Fibroblast of lung (primary cell): ENCODE data around the gene ENTR1. TPM values are rescaled to one million over a fixed set of nuclear protein-coding genes. Genes with fewer than 3 reads are reported as not detected.

Source experiments
- DNase-seq, 2 donors: peaks; one replicate each; pipeline versions ENCODE4 v3.0.0 to v3.0.0-alpha.2; 2010; ENCODE audit warnings: low read depth in 2 of 2
- H2AFZ ChIP-seq: 2 replicates; pipeline ENCODE4 v1.5.1; 2012; ENCODE audit warnings: low read length, control low read depth, inconsistent platforms
- H3K27ac ChIP-seq: 2 replicates; pipeline ENCODE4 v1.5.1; 2011; ENCODE audit warnings: low read length, control low read depth; ENCODE audit not compliant: insufficient read depth
- H3K27me3 ChIP-seq: 2 replicates; pipeline ENCODE4 v1.5.1; 2011; ENCODE audit warnings: mild to moderate bottlenecking, low read length; ENCODE audit not compliant: control insufficient read depth, insufficient read depth
- H3K36me3 ChIP-seq: 2 replicates; pipeline ENCODE4 v1.5.1; 2011; ENCODE audit warnings: low read length; ENCODE audit not compliant: control insufficient read depth, insufficient read depth
- H3K4me1 ChIP-seq: 2 replicates; pipeline ENCODE4 v1.5.1; 2011; ENCODE audit warnings: low read length; ENCODE audit not compliant: control insufficient read depth, insufficient read depth; ENCODE audit errors: extremely low read depth
- H3K4me2 ChIP-seq: 2 replicates; pipeline ENCODE4 v1.5.1; 2011; ENCODE audit warnings: low read length, control low read depth; ENCODE audit not compliant: insufficient read depth; ENCODE audit errors: extremely low read depth
- H3K4me3 ChIP-seq, 4 experiments: fragments of 200-600 bp in 1 of 4; sonication (generic) in 1 of 4; replicated peaks in 1 of 4; 2 replicates each; pipeline ENCODE4 v1.5.1; 2011 to 2016; ENCODE audit warnings: low read length in 4 of 4, low read depth in 3 of 4, mild to moderate bottlenecking in 3 of 4, control low read depth in 2 of 4, inconsistent platforms in 1 of 4, mixed read lengths in 1 of 4; ENCODE audit not compliant: insufficient read depth in 1 of 4; ENCODE audit errors: control extremely low read depth in 1 of 4
- H3K79me2 ChIP-seq: 2 replicates; pipeline ENCODE4 v1.5.1; 2012; ENCODE audit warnings: mild to moderate bottlenecking, low read length, inconsistent platforms; ENCODE audit not compliant: control insufficient read depth, insufficient read depth
- H3K9ac ChIP-seq: 2 replicates; pipeline ENCODE4 v1.5.1; 2011; ENCODE audit warnings: mild to moderate bottlenecking, low read length, control low read depth; ENCODE audit not compliant: insufficient read depth
- H3K9me3 ChIP-seq: 2 replicates; pipeline ENCODE4 v1.5.1; 2012; ENCODE audit warnings: low read depth, low read length; ENCODE audit not compliant: control insufficient read depth, insufficient read depth
- H4K20me1 ChIP-seq: 2 replicates; pipeline ENCODE4 v1.5.1; 2011; ENCODE audit warnings: low read length; ENCODE audit not compliant: control insufficient read depth, insufficient read depth; ENCODE audit errors: extremely low read depth
- EZH2 ChIP-seq: IDR thresholded peaks from 2 replicates; pipeline ENCODE4 v1.5.1; 2012; ENCODE audit warnings: low read length, control low read depth, mild to moderate bottlenecking; ENCODE audit errors: missing control alignments
- polyA plus RNA-seq, 2 donors: library from polyadenylated mRNA; depleted of rRNA in 1 of 2; stranded (reverse) in 1 of 2; unstranded in 1 of 2; fragments of >200 nt; gene quantifications; 2 replicates each; pipeline ENCODE4 v1.2.1, GENCODE V29; 2011 to 2012; ENCODE audit warnings: missing spikeins in 1 of 2
- total RNA-seq: library from RNA; depleted of rRNA; stranded (reverse); fragments of >200 nt; gene quantifications from 2 replicates; pipeline ENCODE4 v1.2.1, GENCODE V29; 2014
- TF ChIP-seq, protein P1 (sequence below), 2 donors: IDR thresholded peaks in 1 of 2; conservative IDR thresholded peaks in 1 of 2; 1 replicate in 1 of 2; 2 replicates in 1 of 2; pipeline ENCODE4 v1.5.1; 2011 to 2012; ENCODE audit warnings: low read length in 2 of 2, control low read depth in 1 of 2, inconsistent platforms in 1 of 2, low read depth in 1 of 2, mild to moderate bottlenecking in 1 of 2

The ENTR1 gene
- total and polyA plus RNA-seq, 2 donors (not counting 1 experiment from before 2014, with no cell fraction given), result 24.5 to 31.9 TPM

DNA sequence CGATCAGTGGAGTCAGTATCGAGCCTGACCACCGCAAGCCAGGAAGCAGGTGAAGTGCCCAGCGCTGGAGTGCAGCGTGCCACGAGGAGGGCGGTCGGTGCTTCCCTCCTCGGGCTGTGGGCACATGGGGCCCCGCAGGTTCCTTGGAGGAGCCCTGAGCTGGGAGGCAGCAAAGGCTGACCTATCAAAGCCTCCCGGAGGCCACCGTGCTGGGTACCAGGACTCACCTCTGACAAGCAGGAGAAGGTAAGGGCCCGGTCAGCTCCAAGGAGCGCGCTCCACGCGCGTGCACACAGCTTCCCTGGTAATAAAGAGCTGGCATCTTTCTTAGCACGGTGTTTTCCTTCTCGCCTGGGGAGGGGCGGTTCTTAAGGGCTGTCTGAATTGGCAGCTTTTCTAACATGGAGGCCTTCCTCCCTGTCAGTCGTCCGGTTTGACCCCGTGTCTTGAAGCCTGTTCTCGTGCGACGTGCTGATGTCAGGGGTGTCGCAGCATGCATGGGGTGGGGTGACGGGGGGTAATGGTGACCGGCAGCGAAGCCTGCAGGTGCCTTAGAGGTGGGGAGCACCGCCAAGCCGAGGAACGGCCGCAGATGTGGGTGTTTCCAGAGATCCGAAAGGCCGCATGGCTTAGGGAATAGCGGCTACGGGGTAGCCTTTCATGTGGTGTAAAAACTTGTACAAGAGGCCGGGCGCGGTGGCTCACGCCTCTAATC, 13.2 kb upstream of the ENTR1 start:
- Histone ChIP-seq H3K9me3 (no peaks in the 10 kb centered on the region), H3K9ac (no peak overlapping the region), H4K20me1 (no peaks in the 10 kb centered on the region), H3K27ac (no peak overlapping the region), H3K36me3 (peaks cover 31% of the 10 kb centered on the region), H2AFZ (no peak overlapping the region), H3K27me3 (no peaks in the 10 kb centered on the region), H3K4me1 (no peaks in the 10 kb centered on the region), H3K79me2 (no peaks in the 10 kb centered on the region), H3K4me3 (no peak overlapping the region), H3K4me2 (no peak overlapping the region)
- DNase-seq, result no peak
- TF ChIP-seq, protein P1, sequence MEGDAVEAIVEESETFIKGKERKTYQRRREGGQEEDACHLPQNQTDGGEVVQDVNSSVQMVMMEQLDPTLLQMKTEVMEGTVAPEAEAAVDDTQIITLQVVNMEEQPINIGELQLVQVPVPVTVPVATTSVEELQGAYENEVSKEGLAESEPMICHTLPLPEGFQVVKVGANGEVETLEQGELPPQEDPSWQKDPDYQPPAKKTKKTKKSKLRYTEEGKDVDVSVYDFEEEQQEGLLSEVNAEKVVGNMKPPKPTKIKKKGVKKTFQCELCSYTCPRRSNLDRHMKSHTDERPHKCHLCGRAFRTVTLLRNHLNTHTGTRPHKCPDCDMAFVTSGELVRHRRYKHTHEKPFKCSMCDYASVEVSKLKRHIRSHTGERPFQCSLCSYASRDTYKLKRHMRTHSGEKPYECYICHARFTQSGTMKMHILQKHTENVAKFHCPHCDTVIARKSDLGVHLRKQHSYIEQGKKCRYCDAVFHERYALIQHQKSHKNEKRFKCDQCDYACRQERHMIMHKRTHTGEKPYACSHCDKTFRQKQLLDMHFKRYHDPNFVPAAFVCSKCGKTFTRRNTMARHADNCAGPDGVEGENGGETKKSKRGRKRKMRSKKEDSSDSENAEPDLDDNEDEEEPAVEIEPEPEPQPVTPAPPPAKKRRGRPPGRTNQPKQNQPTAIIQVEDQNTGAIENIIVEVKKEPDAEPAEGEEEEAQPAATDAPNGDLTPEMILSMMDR (conservative IDR thresholded peaks at IDR 0.05 in 1 of 2, IDR thresholded peaks at IDR 0.05 in 1 of 2; ENCODE audit: low read depth in 1 of 2, low read length in 2 of 2), result no peak
- no peak for TF ChIP-seq EZH2

DNA sequence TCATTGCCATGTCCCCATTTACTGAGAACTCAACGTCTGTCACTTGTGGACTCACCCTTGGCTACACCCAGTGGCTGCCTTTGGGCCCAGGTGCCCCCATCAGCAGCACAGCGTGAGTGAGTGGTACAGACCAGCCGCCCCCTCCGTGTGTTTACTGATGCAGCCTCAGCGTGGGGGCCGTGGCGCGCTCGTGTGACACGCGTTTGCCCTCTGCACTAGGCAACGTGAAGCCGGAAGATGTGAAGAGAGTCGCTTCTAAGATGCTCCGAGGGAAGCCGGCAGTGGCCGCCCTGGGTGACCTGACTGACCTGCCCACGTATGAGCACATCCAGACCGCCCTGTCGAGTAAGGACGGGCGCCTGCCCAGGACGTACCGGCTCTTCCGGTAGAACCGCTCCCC, 12.5 kb upstream of the ENTR1 start:
- Histone ChIP-seq H3K36me3 (peaks cover 39% of the 10 kb centered on the region), H4K20me1 (no peaks in the 10 kb centered on the region), H3K27me3 (no peaks in the 10 kb centered on the region), H3K27ac (no peak overlapping the region), H3K79me2 (no peaks in the 10 kb centered on the region), H3K9me3 (no peaks in the 10 kb centered on the region), H2AFZ (no peak overlapping the region), H3K4me3 (no peak overlapping the region), H3K4me1 (no peaks in the 10 kb centered on the region), H3K4me2 (no peak overlapping the region), H3K9ac (no peak overlapping the region)
- TF ChIP-seq, protein P1 (conservative IDR thresholded peaks at IDR 0.05 in 1 of 2, IDR thresholded peaks at IDR 0.05 in 1 of 2; ENCODE audit: low read depth in 1 of 2, low read length in 2 of 2), result no peak
- DNase-seq, result no peak

DNA sequence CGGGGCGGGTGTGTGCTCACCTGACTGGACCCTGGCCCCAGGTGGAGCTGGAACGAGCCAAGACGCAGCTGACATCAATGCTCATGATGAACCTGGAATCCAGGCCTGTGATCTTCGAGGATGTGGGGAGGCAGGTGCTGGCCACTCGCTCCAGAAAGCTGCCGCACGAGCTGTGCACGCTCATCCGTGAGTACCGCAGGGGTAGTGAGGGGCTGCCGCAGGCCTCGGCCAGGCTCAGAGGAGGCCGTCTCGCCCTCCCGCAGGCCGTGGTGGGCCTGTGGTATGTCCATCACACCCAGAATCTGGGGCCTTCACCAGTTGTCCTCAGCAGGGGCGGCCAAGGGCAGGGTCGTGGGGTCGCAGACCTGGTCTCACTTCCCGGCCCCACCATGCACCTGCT, 11.4 kb upstream of the ENTR1 start:
- Histone ChIP-seq H3K27ac (no peak overlapping the region), H3K36me3 (peaks cover 45% of the 10 kb centered on the region), H3K9ac (no peak overlapping the region), H3K9me3 (no peaks in the 10 kb centered on the region), H3K4me3 (no peak overlapping the region), H2AFZ (no peak overlapping the region), H3K4me2 (no peak overlapping the region), H3K4me1 (no peaks in the 10 kb centered on the region), H4K20me1 (no peaks in the 10 kb centered on the region), H3K27me3 (no peaks in the 10 kb centered on the region), H3K79me2 (no peaks in the 10 kb centered on the region)
- no peak for DNase-seq
- TF ChIP-seq, protein P1 (conservative IDR thresholded peaks at IDR 0.05 in 1 of 2, IDR thresholded peaks at IDR 0.05 in 1 of 2; ENCODE audit: low read depth in 1 of 2, low read length in 2 of 2), result no peak
- no peak for TF ChIP-seq EZH2
